Cardiac muscle cell (in vitro differentiated cells and primary cell): ENCODE data around the gene EFNA5. TPM values are rescaled to one million over a fixed set of nuclear protein-coding genes. Genes with fewer than 3 reads are reported as not detected.

Experiments used
- DNase-seq, 2 donors: peaks; one replicate each; pipeline versions ENCODE4 v3.0.0 to v3.0.0-alpha.2; 2010 to 2017; ENCODE audit warnings: low read depth in 1 of 2, low spot score in 1 of 2
- H3K27ac ChIP-seq: fragments of 200-600 bp; sonication (generic); 2 replicates; pipeline ENCODE4 v1.5.1; 2016
- H3K27me3 ChIP-seq: fragments of 200-600 bp; sonication (generic); 2 replicates; pipeline ENCODE4 v1.6.0; 2016; ENCODE audit warnings: control low read depth
- H3K36me3 ChIP-seq: fragments of 200-600 bp; sonication (generic); 2 replicates; pipeline ENCODE4 v1.5.1; 2016; ENCODE audit warnings: control low read depth
- H3K4me1 ChIP-seq: fragments of 200-600 bp; sonication (generic); 2 replicates; pipeline ENCODE4 v1.8.1; 2017; ENCODE audit warnings: low read depth, mild to moderate bottlenecking, mixed run types
- H3K4me3 ChIP-seq: fragments of 200-600 bp; sonication (generic); 2 replicates; pipeline ENCODE4 v1.5.1; 2016; ENCODE audit warnings: mild to moderate bottlenecking
- H3K9me3 ChIP-seq: fragments of 200-600 bp; sonication (generic); 2 replicates; pipeline ENCODE4 v1.5.1; 2017; ENCODE audit warnings: low read depth, mild to moderate bottlenecking, control low read depth
- polyA plus RNA-seq: library from polyadenylated mRNA; unstranded; fragments of >200 nt; fragmentation: Nextera tagmentation; extraction: Ambion mirVana; gene quantifications from 2 replicates; pipeline ENCODE4 v1.2.1, GENCODE V29; 2016
- total RNA-seq: library from RNA; depleted of rRNA; stranded (reverse); fragments of >200 nt; gene quantifications from 2 replicates; pipeline ENCODE4 v1.2.3, GENCODE V29; 2016
- TF ChIP-seq, protein P1 (sequence below): IDR thresholded peaks from 2 replicates; pipeline ENCODE4 v1.5.1; 2012; ENCODE audit warnings: low read depth, mild to moderate bottlenecking, low read length

The EFNA5 gene
- total and polyA plus RNA-seq, 2 experiments from 2014 or later = 4.5 to 12.0 TPM

DNA sequence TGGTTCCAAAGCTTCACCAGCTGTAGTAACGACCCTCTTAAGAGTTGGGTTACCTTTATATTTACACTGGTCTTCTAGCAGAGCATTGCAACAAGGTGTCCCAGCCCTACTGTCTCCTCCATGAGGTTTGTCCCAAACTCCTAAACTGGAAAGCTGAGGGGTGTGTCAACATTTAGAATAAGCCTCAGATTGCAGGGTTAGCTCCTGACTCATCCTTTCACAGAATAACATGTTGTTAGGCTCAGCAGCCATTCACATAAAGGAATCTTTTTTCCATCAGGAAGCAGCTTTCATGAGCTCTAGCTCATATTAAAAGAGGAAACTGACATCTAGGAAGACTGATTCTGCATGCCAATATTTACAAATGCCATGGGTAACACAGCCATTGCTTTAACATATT lies 238.7 kb downstream of the EFNA5 start:
- Histone ChIP-seq H3K27me3 (no peaks in the 10 kb centered on the region), H3K4me1 (peaks cover 39% of the 10 kb centered on the region), H3K4me3 (no peak overlapping the region), H3K36me3 (no peaks in the 10 kb centered on the region), H3K27ac (no peak overlapping the region), H3K9me3 (no peaks in the 10 kb centered on the region)
- peak in 1 of 2 donors; percentile 59 for DNase-seq
- TF ChIP-seq, protein P1, sequence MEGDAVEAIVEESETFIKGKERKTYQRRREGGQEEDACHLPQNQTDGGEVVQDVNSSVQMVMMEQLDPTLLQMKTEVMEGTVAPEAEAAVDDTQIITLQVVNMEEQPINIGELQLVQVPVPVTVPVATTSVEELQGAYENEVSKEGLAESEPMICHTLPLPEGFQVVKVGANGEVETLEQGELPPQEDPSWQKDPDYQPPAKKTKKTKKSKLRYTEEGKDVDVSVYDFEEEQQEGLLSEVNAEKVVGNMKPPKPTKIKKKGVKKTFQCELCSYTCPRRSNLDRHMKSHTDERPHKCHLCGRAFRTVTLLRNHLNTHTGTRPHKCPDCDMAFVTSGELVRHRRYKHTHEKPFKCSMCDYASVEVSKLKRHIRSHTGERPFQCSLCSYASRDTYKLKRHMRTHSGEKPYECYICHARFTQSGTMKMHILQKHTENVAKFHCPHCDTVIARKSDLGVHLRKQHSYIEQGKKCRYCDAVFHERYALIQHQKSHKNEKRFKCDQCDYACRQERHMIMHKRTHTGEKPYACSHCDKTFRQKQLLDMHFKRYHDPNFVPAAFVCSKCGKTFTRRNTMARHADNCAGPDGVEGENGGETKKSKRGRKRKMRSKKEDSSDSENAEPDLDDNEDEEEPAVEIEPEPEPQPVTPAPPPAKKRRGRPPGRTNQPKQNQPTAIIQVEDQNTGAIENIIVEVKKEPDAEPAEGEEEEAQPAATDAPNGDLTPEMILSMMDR = no peak

- peaks cover 34% of the 10 kb centered on the region for H3K4me1 ChIP-seq
- DNase-seq = no peak
- no peaks in the 10 kb centered on the region for H3K27me3 ChIP-seq
- H3K9me3 ChIP-seq = no peaks in the 10 kb centered on the region
- TF ChIP-seq, protein P1 = no peak
- no peaks in the 10 kb centered on the region for H3K36me3 ChIP-seq
- no peak overlapping the region for H3K4me3 ChIP-seq
- no peak overlapping the region for H3K27ac ChIP-seq
These were observed 239.2 kb downstream of the EFNA5 start for GRCh38 chr5:107431536-107431935.

DNA sequence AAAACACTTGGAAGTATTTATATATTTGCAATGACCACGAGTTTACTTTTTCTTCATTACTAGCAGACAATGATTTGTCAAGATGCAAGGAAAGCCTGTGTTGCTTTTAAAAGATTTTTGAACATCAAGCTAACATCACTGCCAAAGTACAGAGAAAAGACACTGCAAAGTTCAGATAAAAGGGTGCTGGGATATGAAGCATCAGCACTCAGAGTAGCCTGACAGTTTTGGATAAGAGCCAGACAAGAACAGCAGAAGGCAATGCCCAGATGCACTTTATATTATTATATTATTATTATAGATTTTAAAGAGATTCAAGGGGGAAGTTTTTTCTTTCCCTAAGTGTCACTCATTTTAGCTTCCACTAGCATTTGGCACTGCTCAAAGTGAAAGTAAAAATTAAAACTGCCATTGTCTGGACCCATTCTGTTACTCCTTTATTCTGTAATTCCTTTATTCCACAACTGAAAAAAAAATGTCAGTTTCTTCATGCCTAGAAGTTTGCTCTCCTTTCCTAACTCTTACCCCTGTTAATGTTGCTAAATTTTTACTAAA lies 240.6 kb downstream of the EFNA5 start:
- no peak overlapping the region for H3K4me3 ChIP-seq
- TF ChIP-seq, protein P1 = no peak
- peaks cover 25% of the 10 kb centered on the region for H3K4me1 ChIP-seq
- no peaks in the 10 kb centered on the region for H3K36me3 ChIP-seq
- H3K27me3 ChIP-seq = no peaks in the 10 kb centered on the region
- peak; percentile 24 to 30 for DNase-seq
- H3K9me3 ChIP-seq = no peaks in the 10 kb centered on the region
- no peak overlapping the region for H3K27ac ChIP-seq

DNA sequence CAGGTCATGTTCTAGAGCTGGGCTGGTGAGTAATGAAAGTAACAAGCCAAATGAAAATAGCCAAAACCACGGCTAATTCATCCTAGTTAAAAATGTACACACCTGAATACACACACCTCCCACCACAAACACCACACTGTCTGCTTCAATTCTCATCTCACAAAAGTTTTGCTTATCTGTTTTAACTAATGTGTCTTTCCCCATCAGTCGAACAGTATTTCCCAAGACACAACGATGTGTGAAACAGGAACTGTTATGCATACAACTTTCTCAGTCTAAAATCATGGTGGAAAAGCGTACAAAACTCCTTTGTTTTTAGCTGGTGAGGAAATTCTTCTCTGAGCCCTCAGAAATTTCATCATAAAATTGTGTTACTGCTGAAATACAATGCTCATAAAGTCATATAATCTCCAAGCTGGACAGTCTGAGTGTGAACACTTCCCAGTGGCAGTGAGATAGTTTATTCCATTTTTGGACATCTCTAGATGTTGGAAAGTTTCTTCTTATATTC lies 242.4 kb downstream of the EFNA5 start:
- TF ChIP-seq, protein P1 = no peak
- no peak overlapping the region for H3K27ac ChIP-seq
- H3K36me3 ChIP-seq = no peaks in the 10 kb centered on the region
- DNase-seq = peak in 1 of 2 donors; percentile 58
- H3K4me3 ChIP-seq = no peak overlapping the region
- H3K9me3 ChIP-seq = no peaks in the 10 kb centered on the region
- no peaks in the 10 kb centered on the region for H3K27me3 ChIP-seq
- peaks cover 13% of the 10 kb centered on the region for H3K4me1 ChIP-seq

DNA sequence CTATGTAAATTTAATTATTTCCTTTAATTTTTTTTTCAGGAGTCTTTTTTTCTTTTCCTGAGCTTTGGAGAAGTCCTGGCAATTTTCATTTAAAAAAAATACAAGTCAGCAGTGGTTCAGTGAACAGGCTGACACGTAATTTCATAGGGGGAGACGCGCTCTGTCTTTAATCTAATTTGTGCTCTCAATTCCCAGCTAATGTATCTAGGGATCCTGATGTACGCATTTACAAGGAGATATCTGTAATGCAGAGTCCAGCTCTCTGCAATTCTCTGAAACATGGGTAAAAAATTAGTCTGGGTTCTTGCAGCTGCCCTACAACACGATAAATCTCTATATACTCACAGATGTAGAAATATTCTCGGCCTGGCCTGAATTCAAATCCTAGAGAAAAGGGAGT lies 243.9 kb downstream of the EFNA5 start:
- DNase-seq = no peak
- Histone ChIP-seq H3K4me3 (no peak overlapping the region), H3K27me3 (no peaks in the 10 kb centered on the region), H3K27ac (no peak overlapping the region), H3K4me1 (peaks cover 11% of the 10 kb centered on the region), H3K36me3 (no peaks in the 10 kb centered on the region), H3K9me3 (no peaks in the 10 kb centered on the region)
- TF ChIP-seq, protein P1 = no peak
